B cell (primary cell): ENCODE data around the gene ASIC1. TPM values are rescaled to one million over a fixed set of nuclear protein-coding genes. Genes with fewer than 3 reads are reported as not detected.

ENCODE experiments used
- ATAC-seq: fragments of 200-7000 bp; cut with Tn5 transposase; one replicate; pipeline ENCODE4 v1.10.0; 2021; ENCODE audit warnings: low read depth, mild to moderate bottlenecking, moderate number of reproducible peaks, moderate library complexity
- CTCF ChIA-PET: fragments of 350-600 bp; sonication (Branson Sonifier 250); formaldehyde crosslinking; loops from one replicate; lab custom pipeline; 2021; ENCODE audit warnings: antibody characterized with exemption, inconsistent platforms; lab: Charles Lee
- POLR2A ChIA-PET: fragments of 350-600 bp; sonication (Branson Sonifier 250); formaldehyde crosslinking; loops from one replicate; lab custom pipeline; 2021; ENCODE audit warnings: antibody characterized with exemption; lab: Charles Lee
- DNase-seq: peaks from one replicate; pipeline ENCODE4 v3.0.0; 2013
- H2AFZ ChIP-seq: 2 replicates; pipeline ENCODE4 v1.6.1; 2012; ENCODE audit warnings: mild to moderate bottlenecking, low read depth, low read length; ENCODE audit not compliant: insufficient read depth, poor library complexity, severe bottlenecking
- H3K27ac ChIP-seq, 2 donors: 1 replicate in 1 of 2; 2 replicates in 1 of 2; pipeline ENCODE4 v1.5.1; 2012 to 2013; ENCODE audit warnings: low read length in 2 of 2, mild to moderate bottlenecking in 2 of 2, moderate library complexity in 1 of 2
- H3K27me3 ChIP-seq, 4 experiments: fragments of 200-600 bp in 1 of 4; sonication (generic) in 1 of 4; replicated peaks in 1 of 4; 1 replicate in 2 of 4; 2 replicates in 2 of 4; pipeline versions ENCODE4 v1.6.1 to v1.7.0; 2013 to 2016; ENCODE audit warnings: low read length in 3 of 4, mild to moderate bottlenecking in 2 of 4, mixed read lengths in 1 of 4, moderate library complexity in 1 of 4; ENCODE audit not compliant: insufficient read depth in 4 of 4, control insufficient read depth in 3 of 4; ENCODE audit errors: control extremely low read depth in 1 of 4
- H3K36me3 ChIP-seq, 2 experiments: replicated peaks in 1 of 2; 1 replicate in 1 of 2; 2 replicates in 1 of 2; pipeline versions ENCODE4 v1.6.1 to v1.7.1; 2013; ENCODE audit warnings: low read length in 1 of 2; ENCODE audit not compliant: insufficient read depth in 2 of 2, control insufficient read depth in 1 of 2; ENCODE audit errors: control extremely low read depth in 1 of 2, extremely low read depth in 1 of 2
- H3K4me1 ChIP-seq, 2 donors: fragments of 200-600 bp in 1 of 2; sonication (generic) in 1 of 2; 1 replicate in 1 of 2; 2 replicates in 1 of 2; pipeline versions ENCODE4 v1.5.1 to v1.6.1; 2013 to 2017; ENCODE audit warnings: low read length in 2 of 2; ENCODE audit not compliant: control insufficient read depth in 2 of 2, insufficient read depth in 2 of 2
- H3K4me2 ChIP-seq: replicated peaks from 2 replicates; pipeline ENCODE3; 2012; ENCODE audit warnings: mild to moderate bottlenecking, low read depth, low read length; ENCODE audit not compliant: poor library complexity, severe bottlenecking
- H3K4me3 ChIP-seq, 5 experiments: fragments of 200-600 bp in 1 of 5; sonication (generic) in 1 of 5; 1 replicate in 3 of 5; 2 replicates in 2 of 5; pipeline versions ENCODE4 v1.5.1 to v1.7.0; 2011 to 2016; ENCODE audit warnings: low read length in 4 of 5, mild to moderate bottlenecking in 4 of 5, low read depth in 2 of 5, control low read depth in 1 of 5, moderate library complexity in 1 of 5; ENCODE audit not compliant: insufficient read depth in 1 of 5; ENCODE audit errors: control extremely low read depth in 1 of 5, extremely low read depth in 1 of 5
- H3K79me2 ChIP-seq: fragments of 200-600 bp; sonication (generic); one replicate; pipeline ENCODE4 v1.6.0; 2016; ENCODE audit warnings: low read length; ENCODE audit not compliant: control insufficient read depth, insufficient read depth
- H3K9ac ChIP-seq: fragments of 200-600 bp; sonication (generic); 2 replicates; pipeline ENCODE4 v1.6.1; 2017; ENCODE audit warnings: mild to moderate bottlenecking, low read length, moderate library complexity
- H3K9me3 ChIP-seq, 3 donors: one replicate each; pipeline versions ENCODE4 v1.6.1 to v1.7.1; 2013; ENCODE audit warnings: low read length in 2 of 3; ENCODE audit not compliant: control insufficient read depth in 2 of 3, insufficient read depth in 1 of 3; ENCODE audit errors: control extremely low read depth in 1 of 3
- H4K20me1 ChIP-seq: 2 replicates; pipeline ENCODE4 v1.6.0; 2012; ENCODE audit warnings: mild to moderate bottlenecking, low read length; ENCODE audit not compliant: insufficient read depth, control insufficient read depth, poor library complexity, severe bottlenecking
- H3K27ac Mint-ChIP-seq: one replicate; pipeline ENCODE4 v1.8.0; 2021; ENCODE audit warnings: mixed read lengths
- H3K27me3 Mint-ChIP-seq: one replicate; pipeline ENCODE4 v1.8.0; 2021; ENCODE audit warnings: mixed read lengths
- H3K4me1 Mint-ChIP-seq: one replicate; pipeline ENCODE4 v1.8.0; 2021; ENCODE audit warnings: mixed read lengths
- H3K4me3 Mint-ChIP-seq: one replicate; pipeline ENCODE4 v1.8.0; 2021; ENCODE audit warnings: mixed read lengths
- H3K9me3 Mint-ChIP-seq: one replicate; pipeline ENCODE4 v1.8.0; 2022; ENCODE audit warnings: mixed read lengths; ENCODE audit not compliant: insufficient read depth
- CTCF ChIP-seq: fragments of 200-600 bp; IDR thresholded peaks from one replicate; pipeline ENCODE4 v1.8.0; 2022; ENCODE audit warnings: antibody characterized with exemption, mild to moderate bottlenecking
- EZH2 ChIP-seq: IDR thresholded peaks from 2 replicates; pipeline ENCODE4 v1.6.1; 2012; ENCODE audit warnings: borderline replicate concordance, low read depth, mild to moderate bottlenecking, moderate library complexity, low read length; ENCODE audit not compliant: insufficient read depth, poor library complexity, severe bottlenecking
- WGBS: methylation state at CpG from one replicate; pipeline ENCODE4 v1.1.5; 2013; ENCODE audit warnings: missing lambda C conversion rate; ENCODE audit not compliant: insufficient coverage; 5-methylcytosine and 5-hydroxymethylcytosine counted together
- intact Hi-C: fragments of 100-400 bp; cut with micrococcal nuclease; formaldehyde crosslinking; loops from one replicate; pipeline ENCODE4 v1.10.0; 2022
- polyA plus RNA-seq: library from polyadenylated mRNA; depleted of rRNA; stranded (reverse); fragments of >200 nt; gene quantifications from 2 replicates; pipeline ENCODE4 v1.2.3, GENCODE V29; 2012
- total RNA-seq, 2 donors: library from RNA; stranded (reverse); fragments of 120-200 nt in 1 of 2; gene quantifications; 1 replicate in 1 of 2; 2 replicates in 1 of 2; pipeline versions ENCODE4 v1.2.3 to v1.2.4, GENCODE V29; 2013 to 2022

ASIC1 gene
- total and polyA plus RNA-seq, 2 donors (not counting 1 experiment from before 2014, with no cell fraction given), result not detected

GRCh38 chr12:50041062-50041860 is 16.1 kb upstream of the ASIC1 start:
- peaks cover 8% of the 10 kb centered on the region for H3K27me3 Mint-ChIP-seq
- Histone ChIP-seq H3K4me1 (no peaks in the 10 kb centered on the region), H2AFZ (no peak overlapping the region), H3K4me2 (no peak overlapping the region), H3K9ac (no peak overlapping the region), H3K27me3 (no peaks in the 10 kb centered on the region), H3K36me3 (no peaks in the 10 kb centered on the region), H3K9me3 (no peaks in the 10 kb centered on the region), H4K20me1 (no peaks in the 10 kb centered on the region), H3K79me2 (no peaks in the 10 kb centered on the region), H3K4me3 (no peak overlapping the region), H3K27ac (no peak overlapping the region)
- H3K4me1 Mint-ChIP-seq, result no peaks in the 10 kb centered on the region
- CTCF ChIA-PET, result interaction anchor here (1.0 kb wide), 1 partner anchor 9 kb away, joined by 6 read pairs; no protein-coding TSS in a partner anchor
- TF ChIP-seq EZH2, result no peak
- TF ChIP-seq CTCF, result no peak
- POLR2A ChIA-PET, result no interaction called here
- no peak overlapping the region for H3K4me3 Mint-ChIP-seq
- H3K27ac Mint-ChIP-seq, result no peak overlapping the region
- ATAC-seq (no peak), DNase-seq (no peak)
- H3K9me3 Mint-ChIP-seq, result no peaks in the 10 kb centered on the region
- 97% methylated on average over 13 of the region's 15 CpGs for WGBS
- intact Hi-C loops, result no loop called here

GRCh38 chr12:50041962-50042361 is 15.4 kb upstream of the ASIC1 start:
- no peak for DNase-seq
- H3K4me1 ChIP-seq, result no peaks in the 10 kb centered on the region
- intact Hi-C loops, result no loop called here
- Mint-ChIP-seq H3K4me3 (no peak overlapping the region), H3K9me3 (no peaks in the 10 kb centered on the region), H3K27me3 (peaks cover 5% of the 10 kb centered on the region), H3K4me1 (no peaks in the 10 kb centered on the region), H3K27ac (no peak overlapping the region)
- CTCF ChIA-PET, result interaction anchor here (1.0 to 1.6 kb wide), 3 partner anchors 8 to 15 kb away, joined by 4 to 6 read pairs (median 5); no protein-coding TSS in a partner anchor
- no peak for TF ChIP-seq EZH2
- no peak for TF ChIP-seq CTCF
- no peaks in the 10 kb centered on the region for H3K9me3 ChIP-seq
- no peak overlapping the region for H3K9ac ChIP-seq
- no peak overlapping the region for H3K27ac ChIP-seq
- peaks cover 0 to 3% (median 0%) of the 10 kb centered on the region in 4 experiments for H3K27me3 ChIP-seq
- no CpG with 5 or more reads among the region's 5 CpGs for WGBS
- no peak overlapping the region for H3K4me3 ChIP-seq
- no peak for ATAC-seq
- no peaks in the 10 kb centered on the region for H4K20me1 ChIP-seq
- H3K4me2 ChIP-seq, result no peak overlapping the region
- POLR2A ChIA-PET, result no interaction called here
- H2AFZ ChIP-seq, result no peak overlapping the region
- H3K79me2 ChIP-seq, result no peaks in the 10 kb centered on the region
- H3K36me3 ChIP-seq, result no peaks in the 10 kb centered on the region
